Endothelial cell of umbilical vein (primary cell): ENCODE results near the gene PIEZO2.

Source experiments
- GATA2 ChIP-seq: IDR thresholded peaks from 2 replicates; pipeline ENCODE4 v1.7.0; 2011; ENCODE audit warnings: low read depth, mild to moderate bottlenecking, moderate library complexity, mixed read lengths, low read length; ENCODE audit not compliant: insufficient read length, insufficient read depth
- POLR2A ChIP-seq: IDR thresholded peaks from 2 replicates; pipeline ENCODE4 v1.6.1; 2012; ENCODE audit warnings: low read depth, mild to moderate bottlenecking, control low read depth, low read length
- POLR2AphosphoS5 ChIP-seq: IDR thresholded peaks from 2 replicates; pipeline ENCODE4 v1.6.1; 2012; ENCODE audit warnings: low read depth, mild to moderate bottlenecking, control low read depth, low read length, moderate library complexity; ENCODE audit not compliant: insufficient read depth
- TF ChIP-seq, protein P1 (sequence below), 2 donors: IDR thresholded peaks; 1 replicate in 1 of 2; 2 replicates in 1 of 2; pipeline ENCODE4 v1.5.1; 2011; ENCODE audit warnings: low read length in 2 of 2, mild to moderate bottlenecking in 2 of 2, moderate library complexity in 2 of 2, control low read depth in 1 of 2, inconsistent platforms in 1 of 2, low read depth in 1 of 2; ENCODE audit not compliant: insufficient read depth in 1 of 2; ENCODE audit errors: extremely low read depth in 1 of 2

DNA sequence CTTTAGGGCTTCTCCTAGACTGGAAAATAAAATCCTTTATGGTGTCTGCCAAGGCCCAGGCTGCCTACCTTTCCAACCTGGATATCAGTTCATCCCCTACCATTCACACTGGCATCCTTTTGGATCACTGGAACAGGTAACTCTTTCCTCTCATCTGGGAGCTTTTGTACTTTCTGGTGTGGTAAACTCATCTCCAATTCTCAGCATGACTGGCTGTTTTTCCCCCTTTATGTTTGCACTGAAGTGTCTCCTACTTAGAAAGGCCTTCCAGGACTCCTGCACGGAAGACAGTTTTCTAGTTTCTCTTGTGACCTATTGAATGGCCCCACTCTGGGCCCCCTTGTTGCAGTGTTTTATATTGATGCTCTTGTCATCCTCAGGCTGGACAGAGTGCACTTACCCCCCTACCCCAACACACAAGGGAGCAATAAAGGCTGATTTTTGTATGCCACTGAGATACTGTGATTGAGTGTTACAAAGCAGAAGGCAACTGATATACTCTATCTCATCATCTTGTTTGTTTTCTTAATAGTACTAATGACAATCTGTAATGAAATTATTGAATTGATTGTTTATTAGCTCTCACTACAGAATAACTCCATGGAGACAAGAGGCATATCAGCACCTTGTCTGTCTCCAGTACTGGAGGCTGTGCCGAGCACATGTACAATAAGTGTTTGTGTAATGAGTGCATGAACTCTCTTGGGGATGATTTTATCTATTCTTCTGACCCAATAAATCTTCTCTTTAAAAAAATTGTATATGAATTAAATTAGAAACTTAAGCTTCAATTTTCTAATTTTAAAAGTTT is 129.9 kb downstream of the PIEZO2 start:
- TF ChIP-seq, protein P1, sequence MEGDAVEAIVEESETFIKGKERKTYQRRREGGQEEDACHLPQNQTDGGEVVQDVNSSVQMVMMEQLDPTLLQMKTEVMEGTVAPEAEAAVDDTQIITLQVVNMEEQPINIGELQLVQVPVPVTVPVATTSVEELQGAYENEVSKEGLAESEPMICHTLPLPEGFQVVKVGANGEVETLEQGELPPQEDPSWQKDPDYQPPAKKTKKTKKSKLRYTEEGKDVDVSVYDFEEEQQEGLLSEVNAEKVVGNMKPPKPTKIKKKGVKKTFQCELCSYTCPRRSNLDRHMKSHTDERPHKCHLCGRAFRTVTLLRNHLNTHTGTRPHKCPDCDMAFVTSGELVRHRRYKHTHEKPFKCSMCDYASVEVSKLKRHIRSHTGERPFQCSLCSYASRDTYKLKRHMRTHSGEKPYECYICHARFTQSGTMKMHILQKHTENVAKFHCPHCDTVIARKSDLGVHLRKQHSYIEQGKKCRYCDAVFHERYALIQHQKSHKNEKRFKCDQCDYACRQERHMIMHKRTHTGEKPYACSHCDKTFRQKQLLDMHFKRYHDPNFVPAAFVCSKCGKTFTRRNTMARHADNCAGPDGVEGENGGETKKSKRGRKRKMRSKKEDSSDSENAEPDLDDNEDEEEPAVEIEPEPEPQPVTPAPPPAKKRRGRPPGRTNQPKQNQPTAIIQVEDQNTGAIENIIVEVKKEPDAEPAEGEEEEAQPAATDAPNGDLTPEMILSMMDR (IDR thresholded peaks at IDR 0.05; ENCODE audit: extremely low read depth in 1 of 2, insufficient read depth in 1 of 2, low read depth in 1 of 2, low read length in 2 of 2): no peak
- TF ChIP-seq POLR2A (no peak), GATA2 (no peak), POLR2AphosphoS5 (no peak)
